GM12874 (cell line): ENCODE measurements around the gene TSGA10IP.

Source experiments
- CTCF ChIP-seq: IDR thresholded peaks from 2 replicates; pipeline ENCODE4 v1.5.1; 2011; ENCODE audit warnings: low read depth, mild to moderate bottlenecking, control low read depth, low read length, moderate library complexity; ENCODE audit not compliant: insufficient read depth

Gene TSGA10IP

DNA sequence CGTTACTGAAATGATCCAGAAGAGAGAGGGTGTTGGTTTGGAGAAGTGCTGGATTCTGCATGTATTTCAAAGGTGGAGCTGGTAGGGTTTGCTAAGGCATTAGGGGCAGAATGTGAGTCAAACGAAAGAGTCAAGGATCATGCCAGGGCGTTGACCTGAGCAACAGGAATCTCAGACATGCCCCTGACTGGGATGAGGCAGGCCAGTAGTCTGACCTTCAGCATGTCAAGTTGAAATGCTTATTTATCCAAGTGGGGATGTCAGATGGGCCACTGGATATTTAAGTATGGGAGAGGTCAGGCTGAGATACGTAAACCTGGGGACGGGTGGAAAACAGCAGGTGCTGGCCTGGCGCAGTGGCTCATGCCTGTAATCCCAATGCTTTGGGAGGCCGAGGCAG lies 2.7 kb upstream of the TSGA10IP start:
- no peak for TF ChIP-seq CTCF

- TF ChIP-seq CTCF: no peak
Measured at GRCh38 chr11:65944191-65944590, 1.1 kb upstream of the TSGA10IP start.

GRCh38 chr11:65944767-65945166 lies 513 bp upstream of the TSGA10IP start:
- TF ChIP-seq CTCF: no peak

GRCh38 chr11:65945941-65946558 lies 770 bp downstream of the TSGA10IP start:
- no peak for TF ChIP-seq CTCF

DNA sequence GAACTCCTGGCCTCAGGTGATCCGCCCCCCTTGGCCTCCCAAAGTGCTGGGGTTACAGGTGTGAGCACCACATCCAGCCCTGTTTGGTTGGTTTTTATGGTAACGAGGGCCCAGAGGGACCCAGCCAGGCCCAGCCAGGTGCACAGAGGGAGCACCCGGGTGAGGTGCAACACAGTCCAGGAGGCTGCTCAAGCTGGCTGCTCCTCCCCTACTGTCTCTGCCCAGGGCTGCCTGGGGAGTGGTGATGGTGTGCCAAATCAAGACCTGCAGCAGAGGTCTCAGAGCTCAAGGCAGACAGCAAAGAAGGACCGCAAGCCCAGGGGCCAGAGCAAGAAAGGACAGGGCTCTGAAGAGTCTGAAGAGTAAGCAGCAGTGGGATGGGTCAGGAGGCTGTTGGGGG lies 1.4 kb downstream of the TSGA10IP start:
- no peak for TF ChIP-seq CTCF

GRCh38 chr11:65947133-65947532 lies 1.9 kb downstream of the TSGA10IP start:
- TF ChIP-seq CTCF: no peak

- no peak for TF ChIP-seq CTCF
Measured at GRCh38 chr11:65947603-65948125, 2.4 kb downstream of the TSGA10IP start.

- no peak for TF ChIP-seq CTCF
Measured at GRCh38 chr11:65952052-65952521, 6.8 kb downstream of the TSGA10IP start.
